ENCODE results near the gene R3HDM2.
A peak's percentile ranks its signal among the peaks of the same experiment; 100 is the strongest.

R3HDM2 gene

GRCh38 chr12:57224973-57225679 lies 205.7 kb downstream of the R3HDM2 start:
- DNase-seq = peak; percentile 58

- no peak for DNase-seq
These were observed 206.4 kb downstream of the R3HDM2 start for GRCh38 chr12:57224278-57224972.

GRCh38 chr12:57223191-57224165 lies 207.4 kb downstream of the R3HDM2 start:
- DNase-seq = peak; percentile 73

- no peak for DNase-seq
These were observed 208.3 kb downstream of the R3HDM2 start for GRCh38 chr12:57222286-57223190.

- DNase-seq = no peak
These were observed 209.5 kb downstream of the R3HDM2 start for GRCh38 chr12:57221169-57221917.

GRCh38 chr12:57220770-57221168 lies 210.1 kb downstream of the R3HDM2 start:
- DNase-seq = no peak

- DNase-seq = no peak
These were observed 210.7 kb downstream of the R3HDM2 start for GRCh38 chr12:57219993-57220754.

GRCh38 chr12:57219205-57219992 lies 211.4 kb downstream of the R3HDM2 start:
- DNase-seq = no peak

GRCh38 chr12:57218030-57218853 lies 212.6 kb downstream of the R3HDM2 start:
- no peak for DNase-seq

- DNase-seq = peak; percentile 54
These were observed 213.6 kb downstream of the R3HDM2 start for GRCh38 chr12:57216921-57217879.

GRCh38 chr12:57216014-57216911 lies 214.6 kb downstream of the R3HDM2 start, which contains the start of gene NXPH4:
NXPH4 (plus strand) TSS chr12:57216794; CDS start chr12:57216970, 176 bp downstream.
- DNase-seq = peak; percentile 63

GRCh38 chr12:57215668-57216013 lies 215.2 kb downstream of the R3HDM2 start:
- DNase-seq = peak; percentile 62

- DNase-seq = no peak
These were observed 215.8 kb downstream of the R3HDM2 start for GRCh38 chr12:57215065-57215464.

GRCh38 chr12:57214398-57214781 lies 216.5 kb downstream of the R3HDM2 start:
- peak; percentile 75 for DNase-seq

- DNase-seq = no peak
These were observed 217.0 kb downstream of the R3HDM2 start for GRCh38 chr12:57213763-57214397.
